GM18511 (cell line): Measurements from ENCODE around the gene SLC35E1.
A peak's percentile ranks its signal among the peaks of the same experiment; 100 is the strongest.

Source experiments
- ATAC-seq: cut with Tn5 transposase; IDR thresholded peaks from one replicate; pipeline ENCODE4 v1.9.1; 2021; ENCODE audit warnings: mild to moderate bottlenecking, moderate library complexity; ENCODE audit not compliant: unreplicated experiment

Gene SLC35E1

GRCh38 chr19:16572332-16573211, at the start of gene SLC35E1:
Gene SLC35E1 (minus strand): TSS chr19:16572415. CDS start chr19:16572364, 51 bp downstream.
- ATAC-seq: peak; percentile 88

DNA sequence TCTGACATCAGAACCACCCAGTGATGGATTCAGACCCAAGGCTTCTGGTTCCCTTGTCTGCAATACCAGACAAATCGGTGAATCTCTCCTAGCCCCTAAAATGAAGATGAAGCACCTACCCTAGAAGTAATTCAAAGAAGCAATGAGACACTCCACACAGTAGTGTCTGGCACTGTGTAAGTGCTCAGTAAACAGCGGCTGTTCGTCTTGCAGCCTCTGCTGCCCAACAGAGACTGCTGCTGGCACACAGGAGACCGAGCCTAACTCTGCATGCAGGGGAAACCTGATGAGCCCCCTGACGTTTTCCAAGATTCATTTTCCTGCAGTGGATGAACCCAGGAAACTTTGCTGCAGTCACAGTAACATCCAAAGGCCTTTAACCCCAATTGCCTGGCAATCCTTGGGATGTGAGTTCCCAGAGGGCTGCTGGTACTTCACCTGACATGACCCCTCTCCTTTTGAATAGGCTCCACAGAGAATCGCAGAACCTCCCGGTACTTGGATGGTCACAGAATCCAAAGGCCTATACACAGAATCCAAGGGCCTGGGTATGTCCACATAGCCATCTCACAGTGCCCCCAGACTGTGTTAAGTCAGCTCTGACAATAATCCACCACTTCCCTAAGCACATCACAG, 49.1 kb upstream of the SLC35E1 start:
- ATAC-seq: no peak

DNA sequence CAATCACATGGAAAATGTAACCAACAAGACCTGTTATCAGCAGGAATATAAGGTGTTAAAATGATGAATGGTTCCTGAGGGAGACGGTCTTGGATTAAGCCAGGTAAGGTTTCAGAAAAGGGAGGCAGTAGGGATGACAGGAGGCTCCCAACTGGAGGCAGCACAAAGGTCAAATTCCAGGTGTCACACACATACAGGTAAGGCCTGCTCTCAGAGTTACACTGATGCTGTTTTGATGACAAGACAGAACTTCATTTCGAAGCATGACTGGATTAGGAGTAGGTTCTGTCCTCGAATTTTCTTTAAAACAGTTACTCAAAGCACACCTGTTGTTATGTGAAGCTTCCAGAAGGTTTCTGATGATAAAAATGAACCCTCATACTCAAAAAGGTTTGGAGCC, 48.4 kb upstream of the SLC35E1 start:
- ATAC-seq: no peak

DNA sequence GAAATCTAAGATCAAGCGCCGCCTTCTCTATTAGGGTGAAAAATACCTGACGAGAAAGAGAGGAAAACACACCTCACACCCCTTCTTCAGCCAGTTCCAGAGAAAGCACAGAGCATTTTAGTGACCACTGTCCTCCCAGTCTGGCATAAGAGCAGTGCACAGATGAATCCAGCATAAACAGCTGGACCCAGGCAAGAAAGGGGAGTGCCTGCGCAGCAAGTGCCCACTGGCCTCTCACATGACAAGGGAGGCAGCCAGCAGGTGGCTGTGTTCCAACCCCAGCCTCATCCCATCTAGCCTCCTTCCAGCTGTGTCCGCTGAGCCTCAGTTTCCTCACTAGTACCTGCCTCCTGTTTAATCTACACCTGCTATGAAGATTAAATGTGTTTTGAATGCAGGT, 47.8 kb upstream of the SLC35E1 start:
- ATAC-seq: no peak

- ATAC-seq: no peak
These were observed 47.2 kb upstream of the SLC35E1 start for GRCh38 chr19:16619457-16619856.

DNA sequence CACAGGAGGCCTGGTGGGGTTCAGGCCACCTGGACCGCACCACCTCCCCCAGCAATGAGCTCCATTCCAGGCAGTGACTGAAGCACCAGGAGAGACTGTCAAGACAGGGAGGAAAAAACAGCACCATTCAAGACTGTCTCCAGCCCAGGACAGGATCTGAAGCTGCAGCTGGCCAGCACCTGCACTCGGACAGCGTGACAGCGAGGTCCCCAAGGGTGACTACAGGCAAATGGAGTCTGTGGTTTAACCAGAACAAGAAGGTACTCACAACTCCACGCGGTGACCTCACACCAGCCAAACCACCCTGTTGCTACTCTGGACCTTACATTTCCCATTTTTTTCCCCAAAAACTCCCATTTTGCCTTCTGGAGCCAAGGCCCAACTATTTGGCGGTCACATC, 46.0 kb upstream of the SLC35E1 start:
- ATAC-seq: no peak

DNA sequence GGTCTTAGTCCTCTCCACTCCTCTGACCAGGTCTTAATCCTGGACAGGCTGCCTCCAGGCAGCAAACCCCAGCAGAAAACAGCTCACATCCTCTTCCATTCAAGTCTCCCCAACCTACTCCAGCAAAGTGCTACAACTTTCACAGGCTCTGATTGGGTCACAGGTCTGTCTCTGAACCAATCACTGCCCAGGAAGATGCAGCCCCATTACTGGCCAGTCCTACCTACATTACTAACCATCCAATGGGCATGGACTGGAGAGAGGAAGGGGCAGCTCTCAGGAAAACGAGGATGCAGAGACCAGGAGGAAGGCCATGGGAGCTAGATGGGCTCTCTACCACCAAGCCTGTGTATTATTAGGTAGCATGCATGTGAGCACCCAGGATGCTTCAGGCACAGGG, 43.6 kb upstream of the SLC35E1 start:
- ATAC-seq: no peak

DNA sequence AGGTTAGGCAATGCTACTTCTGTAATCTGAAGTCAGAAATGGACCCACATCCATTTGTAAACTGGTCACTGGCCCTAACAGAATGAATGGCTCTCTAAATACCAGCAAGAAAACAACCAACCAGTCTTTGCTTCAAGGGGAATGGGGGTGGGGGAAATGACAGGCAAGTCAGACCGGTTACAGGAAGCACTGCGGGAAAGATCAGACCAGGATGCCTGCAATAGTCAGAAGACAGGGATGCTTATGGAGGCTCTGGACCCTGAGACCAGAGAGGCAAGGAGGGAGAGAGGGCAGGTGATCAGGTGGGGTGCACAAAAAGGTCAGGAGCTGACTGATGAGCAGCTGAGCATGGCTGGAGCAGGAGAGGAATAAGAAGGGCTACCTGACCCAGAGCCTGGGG, 42.7 kb upstream of the SLC35E1 start:
- ATAC-seq: no peak

- no peak for ATAC-seq
These were observed 41.6 kb upstream of the SLC35E1 start for GRCh38 chr19:16613841-16614240.

GRCh38 chr19:16612636-16613035, 40.4 kb upstream of the SLC35E1 start:
- no peak for ATAC-seq

- no peak for ATAC-seq
These were observed 38.9 kb upstream of the SLC35E1 start for GRCh38 chr19:16611121-16611520.

GRCh38 chr19:16609511-16610200, 37.4 kb upstream of the SLC35E1 start:
- ATAC-seq: no peak

GRCh38 chr19:16608290-16608739, 36.1 kb upstream of the SLC35E1 start:
- no peak for ATAC-seq

- ATAC-seq: no peak
These were observed 35.6 kb upstream of the SLC35E1 start for GRCh38 chr19:16607819-16608218.

DNA sequence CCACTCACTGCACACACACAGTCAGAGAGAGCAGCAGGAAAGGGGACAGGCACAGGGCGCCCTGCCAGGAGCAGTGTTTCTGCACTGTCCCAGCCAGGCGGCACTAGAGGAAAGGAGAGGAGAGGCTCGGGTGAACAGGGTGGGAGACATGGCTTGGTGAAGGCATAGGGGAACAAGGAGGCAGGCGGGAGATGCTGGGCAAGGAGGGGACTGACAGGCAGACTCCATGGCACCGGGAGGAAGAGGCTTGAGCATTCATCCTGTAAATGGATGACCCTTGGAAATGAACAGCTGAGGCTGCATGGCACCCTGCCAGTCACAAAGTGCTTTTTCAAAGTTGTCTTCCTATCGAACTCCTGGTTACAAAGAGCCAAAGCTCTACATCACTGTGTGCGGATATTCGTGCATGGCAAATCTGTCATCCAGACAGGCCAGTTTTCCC, 33.4 kb upstream of the SLC35E1 start:
- ATAC-seq: no peak

DNA sequence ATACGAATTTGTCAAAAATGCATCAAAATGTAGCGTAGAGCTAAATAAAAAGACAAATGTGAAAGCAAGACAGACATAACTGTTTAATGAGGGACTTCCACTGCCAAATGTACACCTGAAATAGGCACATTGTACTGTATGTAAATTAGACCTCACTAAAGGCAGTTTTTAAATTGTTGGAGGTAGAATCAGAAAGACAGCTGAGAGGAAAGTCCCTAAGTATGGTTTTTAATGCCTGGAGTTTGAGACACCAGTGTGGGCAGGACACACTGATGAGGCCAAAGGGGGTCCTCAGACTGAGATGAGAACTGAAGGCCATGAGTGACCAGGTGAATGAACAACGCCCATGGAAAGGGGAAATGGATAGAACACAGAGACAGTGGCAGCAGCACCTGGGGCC, 32.9 kb upstream of the SLC35E1 start:
- no peak for ATAC-seq

DNA sequence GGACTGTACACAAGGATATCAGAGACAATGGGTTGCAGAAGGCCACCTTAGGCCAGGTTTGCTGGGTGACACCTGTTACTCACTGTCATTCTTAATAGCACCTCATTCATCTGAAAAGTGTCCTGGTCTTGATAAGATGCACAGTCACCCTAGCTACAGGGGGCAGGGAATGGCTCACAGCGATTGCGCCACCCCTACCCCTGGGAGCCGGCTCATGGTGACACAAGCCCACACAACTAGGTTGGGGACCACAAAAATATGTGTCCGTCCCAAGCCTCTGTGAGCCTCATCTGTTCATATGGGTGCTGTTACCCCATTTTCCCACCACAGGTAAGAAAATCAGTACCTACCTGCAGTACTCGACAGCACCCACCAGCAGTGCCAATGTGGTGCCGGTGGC, 32.4 kb upstream of the SLC35E1 start:
- no peak for ATAC-seq

DNA sequence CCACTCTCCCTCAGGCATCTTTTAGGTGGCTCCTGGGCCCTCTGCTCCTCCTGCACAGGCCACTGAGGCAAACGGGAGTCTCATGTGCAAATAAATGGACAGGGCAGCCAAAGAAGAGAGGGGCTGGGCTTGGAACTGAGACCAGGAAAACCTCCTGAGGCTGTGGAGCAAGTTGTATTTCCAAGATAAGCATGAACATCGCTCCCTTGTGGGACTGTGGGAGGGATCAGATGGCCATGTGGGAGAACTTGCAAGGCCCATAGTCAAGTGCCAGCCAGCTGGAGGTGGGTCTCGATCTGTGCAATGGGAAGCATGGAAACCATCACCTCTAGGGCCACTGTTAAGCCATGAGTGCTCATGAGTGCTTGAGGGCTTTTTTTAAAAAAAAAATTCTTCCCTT, 30.9 kb upstream of the SLC35E1 start:
- no peak for ATAC-seq

DNA sequence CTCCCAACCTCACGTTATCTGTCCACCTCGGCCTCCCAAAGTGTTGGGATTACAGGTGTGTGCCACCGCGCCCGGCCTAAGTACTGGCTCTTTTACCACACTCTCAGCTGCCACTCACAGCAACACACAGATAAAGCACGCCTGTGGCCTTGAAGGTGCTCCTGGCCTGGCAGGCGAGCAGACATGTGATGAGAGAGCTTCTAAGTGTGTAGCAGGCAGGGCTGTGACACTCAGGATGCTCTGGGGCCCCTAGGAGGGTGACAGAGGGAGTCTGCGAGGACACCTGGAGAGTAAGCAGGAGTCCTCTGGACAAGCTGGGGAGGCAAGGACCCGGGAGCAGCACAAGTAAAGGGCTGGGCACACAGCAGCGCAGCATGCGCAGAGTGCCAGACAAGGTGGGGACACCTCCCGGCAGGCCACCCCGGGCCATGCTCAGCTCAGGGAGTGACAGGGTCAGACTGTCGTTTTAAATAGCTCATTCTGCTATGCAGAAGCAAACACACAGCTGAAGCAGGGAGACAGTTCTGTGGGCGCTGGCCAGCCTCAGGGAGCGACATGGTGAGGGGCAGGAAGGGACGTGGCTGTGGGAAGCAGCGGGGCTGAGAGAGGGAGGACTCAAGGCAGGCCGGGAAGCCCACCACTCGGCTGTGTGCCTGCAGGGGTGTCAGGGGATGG, 29.3 kb upstream of the SLC35E1 start:
- ATAC-seq: no peak

DNA sequence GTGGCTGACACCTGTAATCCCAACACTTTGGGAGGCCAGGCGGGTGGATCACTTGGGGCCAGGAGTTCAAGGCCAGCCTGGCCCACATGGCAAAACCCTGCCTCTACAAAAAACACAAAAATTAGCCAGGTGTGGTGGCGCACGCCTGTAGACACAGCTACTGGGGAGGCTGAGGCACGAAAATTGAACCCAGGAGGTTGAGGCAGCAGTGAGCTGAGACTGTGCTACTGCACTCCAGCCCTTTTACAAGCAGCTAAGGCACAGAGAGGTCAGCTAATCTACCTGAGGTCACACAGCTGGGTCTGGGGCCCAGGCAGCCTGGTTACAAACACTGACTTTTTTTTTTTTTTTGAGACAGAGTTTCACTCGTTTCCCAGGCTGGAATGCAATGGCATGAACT, 28.6 kb upstream of the SLC35E1 start:
- ATAC-seq: no peak
